ENCODE data around the gene ZNF358. TPM values are rescaled to one million over a fixed set of nuclear protein-coding genes. Genes with fewer than 3 reads are reported as not detected.

The ZNF358 gene
- total RNA-seq, 1 donor, result 33.9 TPM

- TF ChIP-seq CTCF (IDR thresholded peaks at IDR 0.05; ENCODE audit: insufficient read depth, low read length), result no peak
- DNase-seq (ENCODE audit: low read depth), result no peak
Measured at GRCh38 chr19:7564866-7565265, 49.0 kb downstream of the ZNF358 start.

GRCh38 chr19:7565332-7565731, 49.4 kb downstream of the ZNF358 start:
- H3K4me3 ChIP-seq (ENCODE audit: low read depth, low read length), result no peak overlapping the region
- no peak for TF ChIP-seq CTCF (IDR thresholded peaks at IDR 0.05; ENCODE audit: insufficient read depth, low read length)
- DNase-seq (ENCODE audit: low read depth), result no peak

More at GRCh38 chr19:7564866-7565265, 49.0 kb downstream of the ZNF358 start:
- H3K4me3 ChIP-seq (ENCODE audit: low read depth, low read length), result no peak overlapping the region

Small RNA genes lying within 50 kb of the gene (small RNA-seq; reads per million reads assigned to genes)
- gene AC008878.2, result not detected

Other genes with a start within 250 kb of the ZNF358 start
- 13.2 and 30.3 TPM in 2 replicates for gene INSR, start 221.7 kb upstream of the ZNF358 start, total RNA-seq (ENCODE audit: low replicate concordance)
- gene ARHGEF18, start 167.2 kb upstream of the ZNF358 start, total RNA-seq (ENCODE audit: low replicate concordance), result 21.2 and 22.3 TPM in 2 replicates
- gene PEX11G, start 27.1 kb upstream of the ZNF358 start, total RNA-seq (ENCODE audit: low replicate concordance), result 1.6 and 5.4 TPM in 2 replicates
- 12.0 and 17.3 TPM in 2 replicates for gene MCOLN1, start 6.5 kb downstream of the ZNF358 start, total RNA-seq (ENCODE audit: low replicate concordance)
- gene PNPLA6, start 19.6 kb downstream of the ZNF358 start, total RNA-seq (ENCODE audit: low replicate concordance), result 67.8 and 123 TPM in 2 replicates
- gene CAMSAP3, start 79.8 kb downstream of the ZNF358 start, total RNA-seq (ENCODE audit: low replicate concordance), result not detected in 2 replicates
- gene XAB2, start 113.4 kb downstream of the ZNF358 start, total RNA-seq (ENCODE audit: low replicate concordance), result 26.9 and 30.5 TPM in 2 replicates
- 7.1 and 35.2 TPM in 2 replicates for gene PET100, start 113.7 kb downstream of the ZNF358 start, total RNA-seq (ENCODE audit: low replicate concordance)
- gene PCP2, start 117.6 kb downstream of the ZNF358 start, total RNA-seq (ENCODE audit: low replicate concordance), result not detected in 2 replicates
- gene STXBP2, start 121.0 kb downstream of the ZNF358 start, total RNA-seq (ENCODE audit: low replicate concordance), result 0.90 and 2.8 TPM in 2 replicates
- gene RETN, start 152.9 kb downstream of the ZNF358 start, total RNA-seq (ENCODE audit: low replicate concordance), result not detected in 2 replicates
- gene MCEMP1, start 161.0 kb downstream of the ZNF358 start, total RNA-seq (ENCODE audit: low replicate concordance), result not detected in 2 replicates
- 26.3 and 38.8 TPM in 2 replicates for gene TRAPPC5, start 164.7 kb downstream of the ZNF358 start, total RNA-seq (ENCODE audit: low replicate concordance)
- gene FCER2, start 186.0 kb downstream of the ZNF358 start, total RNA-seq (ENCODE audit: low replicate concordance), result not detected in 2 replicates
- not detected in 2 replicates for gene CLEC4G, start 216.0 kb downstream of the ZNF358 start, total RNA-seq (ENCODE audit: low replicate concordance)
- not detected in 2 replicates for gene CD209, start 231.4 kb downstream of the ZNF358 start, total RNA-seq (ENCODE audit: low replicate concordance)
- gene CLEC4M, start 247.1 kb downstream of the ZNF358 start, total RNA-seq (ENCODE audit: low replicate concordance), result not detected in 2 replicates